ENCODE measurements around the gene ABI3BP.

DNA sequence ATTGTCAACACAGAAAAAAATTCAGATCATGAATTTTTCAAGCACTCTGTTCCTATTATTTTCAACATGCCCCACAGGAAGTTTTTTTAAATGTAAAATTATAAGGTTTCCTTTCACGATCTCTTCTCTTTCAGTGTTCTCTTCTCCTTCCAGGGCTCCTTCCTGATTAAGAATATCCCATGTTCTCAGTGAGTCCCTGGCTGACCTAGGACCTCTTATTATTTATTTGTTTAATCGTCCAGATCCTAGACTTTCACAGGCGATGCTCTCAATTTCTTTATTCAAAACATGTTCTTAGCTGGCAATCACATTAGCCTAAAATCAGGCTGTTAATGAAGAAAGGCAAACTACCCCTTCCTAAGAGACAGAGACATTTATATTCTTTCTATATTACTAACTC, 124.3 kb downstream of the ABI3BP start:
- TF ChIP-seq, protein P1, sequence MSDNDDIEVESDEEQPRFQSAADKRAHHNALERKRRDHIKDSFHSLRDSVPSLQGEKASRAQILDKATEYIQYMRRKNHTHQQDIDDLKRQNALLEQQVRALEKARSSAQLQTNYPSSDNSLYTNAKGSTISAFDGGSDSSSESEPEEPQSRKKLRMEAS (IDR thresholded peaks at IDR 0.05) = no peak
- TF ChIP-seq SP1 (IDR thresholded peaks at IDR 0.05) (no peak), GABPA (IDR thresholded peaks at IDR 0.05 in 1 of 2, conservative IDR thresholded peaks at IDR 0.05 in 1 of 2) (no peak), TAF1 (conservative IDR thresholded peaks at IDR 0.05) (no peak), RXRA (IDR thresholded peaks at IDR 0.05) (no peak), RAD21 (IDR thresholded peaks at IDR 0.05) (no peak)
- TF ChIP-seq, protein P2, sequence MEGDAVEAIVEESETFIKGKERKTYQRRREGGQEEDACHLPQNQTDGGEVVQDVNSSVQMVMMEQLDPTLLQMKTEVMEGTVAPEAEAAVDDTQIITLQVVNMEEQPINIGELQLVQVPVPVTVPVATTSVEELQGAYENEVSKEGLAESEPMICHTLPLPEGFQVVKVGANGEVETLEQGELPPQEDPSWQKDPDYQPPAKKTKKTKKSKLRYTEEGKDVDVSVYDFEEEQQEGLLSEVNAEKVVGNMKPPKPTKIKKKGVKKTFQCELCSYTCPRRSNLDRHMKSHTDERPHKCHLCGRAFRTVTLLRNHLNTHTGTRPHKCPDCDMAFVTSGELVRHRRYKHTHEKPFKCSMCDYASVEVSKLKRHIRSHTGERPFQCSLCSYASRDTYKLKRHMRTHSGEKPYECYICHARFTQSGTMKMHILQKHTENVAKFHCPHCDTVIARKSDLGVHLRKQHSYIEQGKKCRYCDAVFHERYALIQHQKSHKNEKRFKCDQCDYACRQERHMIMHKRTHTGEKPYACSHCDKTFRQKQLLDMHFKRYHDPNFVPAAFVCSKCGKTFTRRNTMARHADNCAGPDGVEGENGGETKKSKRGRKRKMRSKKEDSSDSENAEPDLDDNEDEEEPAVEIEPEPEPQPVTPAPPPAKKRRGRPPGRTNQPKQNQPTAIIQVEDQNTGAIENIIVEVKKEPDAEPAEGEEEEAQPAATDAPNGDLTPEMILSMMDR (IDR thresholded peaks at IDR 0.05; ENCODE audit: low read depth, low read length, missing input control) = no peak
- TF ChIP-seq, protein P3, sequence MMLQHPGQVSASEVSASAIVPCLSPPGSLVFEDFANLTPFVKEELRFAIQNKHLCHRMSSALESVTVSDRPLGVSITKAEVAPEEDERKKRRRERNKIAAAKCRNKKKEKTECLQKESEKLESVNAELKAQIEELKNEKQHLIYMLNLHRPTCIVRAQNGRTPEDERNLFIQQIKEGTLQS (IDR thresholded peaks at IDR 0.05) = no peak
